Right lobe of liver (tissue), 6 donors: ENCODE data around the gene AMER2. TPM values are rescaled to one million over a fixed set of nuclear protein-coding genes. Genes with fewer than 3 reads are reported as not detected.

Source experiments
- ATAC-seq, 4 donors: fragments of 200-7000 bp; cut with Tn5 transposase; one replicate each; pipeline ENCODE4 v1.9.1; 2020; ENCODE audit warnings: mild to moderate bottlenecking in 4 of 4, moderate library complexity in 4 of 4
- DNase-seq, 3 donors: peaks; one replicate each; pipeline ENCODE4 v3.0.0-alpha.2; 2020
- H3K27ac ChIP-seq, 3 donors: fragments of 200-600 bp; one replicate each; pipeline ENCODE4 v1.8.0; 2022
- H3K27me3 ChIP-seq, 2 donors: fragments of 200-600 bp; one replicate each; pipeline ENCODE4 v1.8.0; 2022
- H3K36me3 ChIP-seq, 4 donors: fragments of 200-600 bp; sonication (generic) in 1 of 4; one replicate each; pipeline versions ENCODE4 v1.5.1 to v1.8.0; 2017 to 2022; ENCODE audit warnings: control low read depth in 1 of 4
- H3K4me1 ChIP-seq, 4 donors: fragments of 200-600 bp; sonication (generic) in 1 of 4; one replicate each; pipeline versions ENCODE4 v1.5.1 to v1.8.0; 2017 to 2022; ENCODE audit warnings: control low read depth in 1 of 4
- H3K4me3 ChIP-seq, 3 donors: fragments of 200-600 bp; one replicate each; pipeline ENCODE4 v1.8.0; 2022
- H3K9me3 ChIP-seq, 4 donors: fragments of 200-600 bp; sonication (generic) in 1 of 4; one replicate each; pipeline versions ENCODE4 v1.5.1 to v1.8.0; 2017 to 2022; ENCODE audit warnings: control low read depth in 1 of 4
- POLR2A ChIP-seq: fragments of 450-650 bp; IDR thresholded peaks from one replicate; pipeline ENCODE4 v1.6.1; 2017; ENCODE audit warnings: antibody characterized with exemption, mild to moderate bottlenecking
- WGBS: methylation state at CpG from one replicate; pipeline ENCODE4 v1.1.6; 2018; ENCODE audit warnings: low coverage, low lambda C conversion rate; ENCODE audit not compliant: insufficient coverage; ENCODE audit errors: missing lambda C conversion rate; 5-methylcytosine and 5-hydroxymethylcytosine counted together
- intact Hi-C, 2 donors: fragments of 100-400 bp; cut with DNase I; formaldehyde crosslinking; loops; one replicate each; pipeline versions ENCODE4 v1.11.2 to v1.14.1; 2022
- total RNA-seq, 6 experiments: library from RNA; depleted of rRNA in 2 of 6; stranded (reverse); fragments of >200 nt in 2 of 6; fragmentation: NEBNext Ultra II Directional in 3 of 6; extraction: Animal tissue kit (Norgen Biotek cat#: 25700) in 3 of 6; gene quantifications; one replicate each; pipeline versions ENCODE4 v1.1.0 to v1.2.4, GENCODE V29; 2016 to 2023
- TF ChIP-seq, protein P1 (sequence below), 4 donors: fragments of 200-600 bp in 3 of 4; fragments of 450-650 bp in 1 of 4; IDR thresholded peaks; one replicate each; pipeline versions ENCODE4 v1.5.1 to v1.8.0; 2016 to 2022; ENCODE audit warnings: antibody characterized with exemption in 4 of 4, mild to moderate bottlenecking in 2 of 4
- donor health status: DM: no; HTN: yes; CAD: no.
- donor health status: DM: no; HTN: no; CAD: no.
- donor health status: DM: no; HTN: no; CAD: no.
- donor health status: DM: no; HTN: yes; CAD: no.
- donor health status: DM: no; HTN: yes; CAD: no.

Gene AMER2
- total RNA-seq, 6 experiments from 2014 or later, result not detected

DNA sequence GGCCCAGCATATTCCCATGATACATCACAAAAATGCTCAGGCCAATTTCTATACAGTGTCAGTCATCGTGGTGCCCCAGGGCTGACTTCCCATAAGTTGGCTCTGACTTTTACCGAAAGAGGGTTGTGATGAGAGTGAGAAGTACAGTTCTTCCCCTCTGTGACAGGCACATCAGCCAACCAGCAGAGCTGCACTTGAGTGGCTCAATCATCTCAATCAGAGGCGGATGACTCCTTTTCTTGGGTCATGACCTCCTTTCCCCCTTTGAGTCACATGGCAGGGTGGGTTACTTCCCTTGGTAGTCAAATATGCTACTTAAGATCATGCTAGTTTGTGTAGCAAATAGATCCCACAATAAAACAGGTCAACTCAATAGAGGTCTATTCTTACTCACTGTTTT lies 6.9 kb upstream of the AMER2 start:
- H3K9me3 ChIP-seq, result no peaks in the 10 kb centered on the region
- intact Hi-C loops, result no loop called here
- TF ChIP-seq, protein P1, sequence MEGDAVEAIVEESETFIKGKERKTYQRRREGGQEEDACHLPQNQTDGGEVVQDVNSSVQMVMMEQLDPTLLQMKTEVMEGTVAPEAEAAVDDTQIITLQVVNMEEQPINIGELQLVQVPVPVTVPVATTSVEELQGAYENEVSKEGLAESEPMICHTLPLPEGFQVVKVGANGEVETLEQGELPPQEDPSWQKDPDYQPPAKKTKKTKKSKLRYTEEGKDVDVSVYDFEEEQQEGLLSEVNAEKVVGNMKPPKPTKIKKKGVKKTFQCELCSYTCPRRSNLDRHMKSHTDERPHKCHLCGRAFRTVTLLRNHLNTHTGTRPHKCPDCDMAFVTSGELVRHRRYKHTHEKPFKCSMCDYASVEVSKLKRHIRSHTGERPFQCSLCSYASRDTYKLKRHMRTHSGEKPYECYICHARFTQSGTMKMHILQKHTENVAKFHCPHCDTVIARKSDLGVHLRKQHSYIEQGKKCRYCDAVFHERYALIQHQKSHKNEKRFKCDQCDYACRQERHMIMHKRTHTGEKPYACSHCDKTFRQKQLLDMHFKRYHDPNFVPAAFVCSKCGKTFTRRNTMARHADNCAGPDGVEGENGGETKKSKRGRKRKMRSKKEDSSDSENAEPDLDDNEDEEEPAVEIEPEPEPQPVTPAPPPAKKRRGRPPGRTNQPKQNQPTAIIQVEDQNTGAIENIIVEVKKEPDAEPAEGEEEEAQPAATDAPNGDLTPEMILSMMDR (IDR thresholded peaks at IDR 0.05), result no peak
- TF ChIP-seq POLR2A, result no peak
- no peak overlapping the region for H3K27ac ChIP-seq
- ATAC-seq, result no peak
- no peaks in the 10 kb centered on the region for H3K27me3 ChIP-seq
- H3K36me3 ChIP-seq, result no peaks in the 10 kb centered on the region
- DNase-seq, result no peak
- 57% methylated on average over 3 of the region's 3 CpGs for WGBS
- H3K4me1 ChIP-seq, result no peaks in the 10 kb centered on the region
- no peak overlapping the region for H3K4me3 ChIP-seq

DNA sequence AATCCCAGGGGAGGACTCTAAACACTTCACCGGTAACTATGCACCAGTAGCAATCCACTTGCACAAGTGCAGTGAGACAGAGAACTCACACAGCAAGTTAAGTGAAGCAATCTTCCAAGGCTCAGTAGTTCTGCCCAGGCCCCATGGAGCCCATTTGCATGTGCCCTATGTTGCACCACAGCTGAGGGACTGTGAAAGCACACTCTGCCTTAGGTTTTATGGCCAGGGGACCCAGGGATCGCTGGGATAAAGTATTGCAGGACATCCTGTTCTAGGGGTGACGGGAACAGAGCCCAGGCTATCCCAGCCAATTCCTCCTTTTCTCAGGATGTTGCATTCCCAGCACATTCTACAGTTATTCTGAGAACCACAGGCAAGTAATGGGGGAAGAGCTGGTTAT lies 6.0 kb upstream of the AMER2 start:
- H3K27ac ChIP-seq, result no peak overlapping the region
- H3K9me3 ChIP-seq, result no peaks in the 10 kb centered on the region
- H3K27me3 ChIP-seq, result no peaks in the 10 kb centered on the region
- DNase-seq (no peak), ATAC-seq (no peak)
- intact Hi-C loops, result no loop called here
- 53% methylated on average over 2 of the region's 3 CpGs for WGBS
- no peaks in the 10 kb centered on the region for H3K4me1 ChIP-seq
- TF ChIP-seq, protein P1 (IDR thresholded peaks at IDR 0.05), result no peak
- TF ChIP-seq POLR2A, result no peak
- no peaks in the 10 kb centered on the region for H3K36me3 ChIP-seq
- no peak overlapping the region for H3K4me3 ChIP-seq

DNA sequence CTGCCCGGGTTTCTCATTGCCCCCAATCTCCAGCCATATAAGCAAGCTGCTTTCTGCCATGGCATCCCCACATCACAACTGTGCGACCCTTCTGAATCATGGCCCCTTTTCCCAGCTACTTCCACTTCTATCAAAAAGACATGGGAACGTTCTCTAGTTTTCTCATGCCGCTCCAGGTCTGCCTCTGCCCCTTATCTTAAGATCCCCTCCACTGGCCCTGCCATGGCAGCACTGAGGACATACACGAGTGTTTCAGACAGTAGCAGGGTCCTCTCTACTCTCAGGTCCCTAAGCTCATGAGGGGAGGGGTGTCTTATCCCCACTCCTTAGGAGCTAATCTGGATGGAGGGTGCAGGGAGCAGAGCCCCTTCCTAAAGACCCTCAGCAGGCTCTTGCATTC lies 5.5 kb upstream of the AMER2 start:
- no peaks in the 10 kb centered on the region for H3K9me3 ChIP-seq
- 71% methylated on average over 5 of the region's 5 CpGs for WGBS
- ATAC-seq (no peak), DNase-seq (no peak)
- TF ChIP-seq POLR2A, result no peak
- TF ChIP-seq, protein P1 (IDR thresholded peaks at IDR 0.05), result no peak
- H3K4me3 ChIP-seq, result no peak overlapping the region
- no peaks in the 10 kb centered on the region for H3K36me3 ChIP-seq
- H3K4me1 ChIP-seq, result no peaks in the 10 kb centered on the region
- H3K27me3 ChIP-seq, result no peaks in the 10 kb centered on the region
- H3K27ac ChIP-seq, result no peak overlapping the region
- intact Hi-C loops, result no loop called here

DNA sequence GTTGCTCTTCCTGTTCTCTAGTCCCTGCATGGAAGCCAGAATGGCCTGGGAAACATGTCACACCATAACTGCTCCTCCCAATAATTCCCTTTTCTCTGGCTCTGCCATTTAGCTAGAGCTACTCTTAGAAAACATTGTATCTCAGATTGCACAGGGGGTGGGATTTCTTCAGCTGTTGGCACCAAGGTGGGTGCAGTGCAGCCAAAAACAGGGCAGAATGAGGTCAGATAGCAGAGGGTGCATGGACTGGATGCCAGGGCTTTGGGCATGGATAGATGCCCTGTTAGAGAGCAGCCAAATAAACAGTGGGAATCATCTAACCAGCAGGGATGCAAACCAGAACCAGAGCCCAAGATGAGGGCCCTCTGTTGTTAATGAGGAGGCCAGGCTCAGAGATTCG lies 4.9 kb upstream of the AMER2 start:
- Histone ChIP-seq H3K27me3 (peaks cover 3 to 6% of the 10 kb centered on the region in 2 donors), H3K36me3 (no peaks in the 10 kb centered on the region), H3K4me3 (no peak overlapping the region), H3K9me3 (no peaks in the 10 kb centered on the region), H3K27ac (no peak overlapping the region), H3K4me1 (no peaks in the 10 kb centered on the region)
- TF ChIP-seq, protein P1 (IDR thresholded peaks at IDR 0.05), result no peak
- TF ChIP-seq POLR2A, result no peak
- ATAC-seq (no peak), DNase-seq (no peak)
- WGBS, result no CpG with 5 or more reads among the region's 1 CpG
- intact Hi-C loops, result no loop called here

DNA sequence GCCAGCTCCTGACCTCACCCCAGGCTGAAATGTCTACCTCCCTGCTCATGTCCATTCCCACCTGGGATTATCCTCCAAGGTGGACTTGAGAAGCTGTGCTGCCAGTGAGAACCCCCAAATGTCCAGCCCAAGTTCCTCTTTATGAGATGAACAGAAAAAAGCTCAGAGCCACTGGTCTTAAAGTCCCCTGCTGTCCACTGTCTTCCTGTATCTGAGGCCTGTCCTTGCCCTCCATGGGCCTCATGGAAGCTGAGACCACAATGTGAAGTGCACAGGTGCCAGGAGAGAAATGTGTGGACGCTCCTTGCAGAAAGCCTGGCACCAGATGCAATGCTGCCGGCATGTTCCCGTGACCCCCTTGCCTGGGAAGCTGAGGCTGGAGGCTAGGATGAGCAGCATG lies 3.3 kb upstream of the AMER2 start:
- no peaks in the 10 kb centered on the region for H3K4me1 ChIP-seq
- no peak for ATAC-seq

More for the DNA sequence above, 3.3 kb upstream of the AMER2 start:
- Histone ChIP-seq H3K27ac (no peak overlapping the region), H3K27me3 (peaks cover 6 to 11% of the 10 kb centered on the region in 2 donors), H3K4me3 (no peak overlapping the region), H3K9me3 (no peaks in the 10 kb centered on the region), H3K36me3 (no peaks in the 10 kb centered on the region)
- 86% methylated on average over 3 of the region's 3 CpGs for WGBS
- TF ChIP-seq, protein P1 (IDR thresholded peaks at IDR 0.05), result no peak
- no peak for TF ChIP-seq POLR2A
- intact Hi-C loops, result no loop called here
- DNase-seq, result no peak
